Sigmoid colon (tissue), 7 donors: Measurements from ENCODE around the gene INA. TPM values are rescaled to one million over a fixed set of nuclear protein-coding genes. Genes with fewer than 3 reads are reported as not detected.

ENCODE experiments used
- DNase-seq: peaks from one replicate; pipeline ENCODE4 v3.0.0-alpha.2; 2019
- H3K27ac ChIP-seq, 4 donors: fragments of 200-600 bp; sonication (generic); one replicate each; pipeline ENCODE4 v1.5.1; 2016 to 2019; ENCODE audit warnings: mild to moderate bottlenecking in 1 of 4
- H3K27me3 ChIP-seq, 3 donors: fragments of 200-600 bp; sonication (generic); one replicate each; pipeline ENCODE4 v1.5.1; 2019; ENCODE audit warnings: mild to moderate bottlenecking in 1 of 3
- H3K36me3 ChIP-seq, 4 donors: fragments of 200-600 bp; sonication (generic); one replicate each; pipeline ENCODE4 v1.5.1; 2016 to 2019
- H3K4me1 ChIP-seq, 4 donors: fragments of 200-600 bp; sonication (generic); one replicate each; pipeline ENCODE4 v1.5.1; 2017 to 2019
- H3K4me3 ChIP-seq, 4 donors: fragments of 200-600 bp; sonication (generic); one replicate each; pipeline ENCODE4 v1.5.1; 2017 to 2019; ENCODE audit warnings: mild to moderate bottlenecking in 2 of 4, moderate library complexity in 1 of 4
- H3K9me3 ChIP-seq, 4 donors: fragments of 200-600 bp in 3 of 4; sonication (generic) in 3 of 4; one replicate each; pipeline versions ENCODE4 v1.5.1 to v1.6.1; 2013 to 2019
- CTCF ChIP-seq, 4 experiments: fragments of 450-650 bp in 3 of 4; fragments of 200-600 bp in 1 of 4; IDR thresholded peaks; one replicate each; pipeline ENCODE4 v1.5.1; 2016 to 2019; ENCODE audit warnings: antibody characterized with exemption in 4 of 4, mild to moderate bottlenecking in 3 of 4, moderate library complexity in 2 of 4
- EP300 ChIP-seq, 4 donors: sonication (generic); formaldehyde crosslinking; IDR thresholded peaks; one replicate each; pipeline ENCODE4 v1.6.1; 2017; ENCODE audit warnings: antibody characterized with exemption in 4 of 4
- POLR2A ChIP-seq, 2 donors: fragments of 450-650 bp; IDR thresholded peaks; one replicate each; pipeline ENCODE4 v1.6.1; 2016; ENCODE audit warnings: antibody characterized with exemption in 2 of 2, mild to moderate bottlenecking in 2 of 2, moderate library complexity in 2 of 2
- POLR2AphosphoS5 ChIP-seq, 4 donors: sonication (generic); formaldehyde crosslinking; IDR thresholded peaks; one replicate each; pipeline ENCODE4 v1.6.1; 2017; ENCODE audit warnings: antibody characterized with exemption in 4 of 4
- WGBS, 2 donors: extraction: QIAGEN DNeasy Blood & Tissue Kit; methylation state at CpG; one replicate each; pipeline ENCODE4 v1.1.7; 2013; 5-methylcytosine and 5-hydroxymethylcytosine counted together
- intact Hi-C: fragments of 100-400 bp; cut with DNase I; formaldehyde crosslinking; loops from one replicate; pipeline ENCODE4 v1.15.1; 2023
- polyA plus RNA-seq, 3 donors: library from polyadenylated mRNA; stranded (reverse); fragments of 200-250 nt; gene quantifications; one replicate each; pipeline ENCODE4 v1.2.3, GENCODE V29; 2013
- small RNA-seq, 3 donors: library from RNA; depleted of rRNA; stranded (forward); fragments of <200 nt; gene quantifications; one replicate each; pipeline ENCODE3, GENCODE V24; 2016
- total RNA-seq, 4 donors: library from RNA; depleted of rRNA; stranded (reverse); fragments of >200 nt; gene quantifications; one replicate each; pipeline ENCODE4 v1.1.0, GENCODE V29; 2016
- donor health status: healthy with polysubstance abuse.
- donor health status: Bipolar disorder and iron deficiency.
- donor health status: healthy.

Gene INA
- total and polyA plus RNA-seq, 7 donors, result 2.0 to 11.8 (median 4.4) TPM; not detected in 2

GRCh38 chr10:103327906-103328305 lies 51.0 kb downstream of the INA start:
- Histone ChIP-seq H3K4me1 (no peaks in the 10 kb centered on the region), H3K9me3 (no peaks in the 10 kb centered on the region), H3K27ac (no peak overlapping the region), H3K27me3 (no peaks in the 10 kb centered on the region), H3K36me3 (peaks cover 0 to 89% (median 28%) of the 10 kb centered on the region in 4 donors), H3K4me3 (no peak overlapping the region)
- DNase-seq, result no peak
- WGBS, 2 donors, result 85 to 94% methylated on average over 7 of the region's 7 CpGs
- TF ChIP-seq EP300 (IDR thresholded peaks at IDR 0.05), result no peak
- intact Hi-C loops, result no loop called here

- H3K9me3 ChIP-seq, result no peaks in the 10 kb centered on the region
- no peaks in the 10 kb centered on the region for H3K27me3 ChIP-seq
- intact Hi-C loops, result no loop called here
- peak in 2 of 4 experiments; percentile 37 to 49 for TF ChIP-seq CTCF (IDR thresholded peaks at IDR 0.05)
- no peak for TF ChIP-seq POLR2AphosphoS5 (IDR thresholded peaks at IDR 0.05)
- peaks cover 0 to 80% (median 17%) of the 10 kb centered on the region in 4 donors for H3K36me3 ChIP-seq
- no peak overlapping the region for H3K4me3 ChIP-seq
- H3K4me1 ChIP-seq, result no peaks in the 10 kb centered on the region
- WGBS, 2 donors, result 83 to 95% methylated on average over 2 of the region's 2 CpGs
- DNase-seq, result no peak
- H3K27ac ChIP-seq, result no peak overlapping the region
These were observed 57.1 kb downstream of the INA start for GRCh38 chr10:103333934-103334520.

- Histone ChIP-seq H3K36me3 (peaks cover 0 to 80% (median 16%) of the 10 kb centered on the region in 4 donors), H3K27ac (no peak overlapping the region), H3K9me3 (no peaks in the 10 kb centered on the region), H3K4me1 (no peaks in the 10 kb centered on the region), H3K27me3 (no peaks in the 10 kb centered on the region), H3K4me3 (no peak overlapping the region)
- TF ChIP-seq CTCF (IDR thresholded peaks at IDR 0.05), result no peak
- TF ChIP-seq POLR2AphosphoS5 (IDR thresholded peaks at IDR 0.05), result no peak
- TF ChIP-seq EP300 (IDR thresholded peaks at IDR 0.05), result no peak
- TF ChIP-seq POLR2A (IDR thresholded peaks at IDR 0.05), result no peak
- intact Hi-C loops, result no loop called here
- no peak for DNase-seq
These were observed 57.6 kb downstream of the INA start for GRCh38 chr10:103334567-103334966.

GRCh38 chr10:103336370-103336769 lies 59.4 kb downstream of the INA start:
- 89 to 94% methylated on average over 4 of the region's 4 CpGs for WGBS, 2 donors
- no peaks in the 10 kb centered on the region for H3K9me3 ChIP-seq
- no peak for TF ChIP-seq POLR2A (IDR thresholded peaks at IDR 0.05)
- DNase-seq, result no peak
- H3K27me3 ChIP-seq, result no peaks in the 10 kb centered on the region
- H3K4me3 ChIP-seq, result no peak overlapping the region
- H3K4me1 ChIP-seq, result no peaks in the 10 kb centered on the region
- peaks cover 0 to 67% (median 13%) of the 10 kb centered on the region in 4 donors for H3K36me3 ChIP-seq
- H3K27ac ChIP-seq, result no peak overlapping the region
- intact Hi-C loops, result no loop called here

Small RNA genes lying within 50 kb of the gene (small RNA-seq; reads per million reads assigned to genes)
- 0 reads per million in 3 donors for gene RNU11-3P

Other genes starting within 250 kb of the INA start
- gene NT5C2, start 83.9 kb upstream of the INA start, total RNA-seq, result 10 to 100 TPM; 37.7 to 51.4 (median 46.9) TPM
- 10 to 100 TPM; 49.2 to 61.5 (median 53.1) TPM for gene NT5C2, start 83.9 kb upstream of the INA start, polyA plus RNA-seq
- gene RPEL1, start 31.3 kb upstream of the INA start, total RNA-seq, result not detected
- gene RPEL1, start 31.3 kb upstream of the INA start, polyA plus RNA-seq, result under 1 TPM in 1 of 3 donors, not detected in 2; 0.03 TPM
- 10 to 100 TPM; 16.3 to 26.0 (median 19.0) TPM for gene PCGF6, start 74.0 kb downstream of the INA start, total RNA-seq
- gene PCGF6, start 74.0 kb downstream of the INA start, polyA plus RNA-seq, result 1 to 10 TPM; 4.9 to 6.0 (median 5.8) TPM
- 1 to 10 TPM; 4.2 to 7.1 (median 5.5) TPM for gene TAF5, start 90.8 kb downstream of the INA start, total RNA-seq
- 1 to 10 TPM; 2.8 to 3.3 (median 3.0) TPM for gene TAF5, start 90.8 kb downstream of the INA start, polyA plus RNA-seq
- 100 to 1,000 TPM; 400 to 825 (median 607) TPM for gene ATP5MK, start 119.3 kb downstream of the INA start, total RNA-seq
- gene ATP5MK, start 119.3 kb downstream of the INA start, polyA plus RNA-seq, result 1,000 to 10,000 TPM in 2 of 3 donors, 100 to 1,000 TPM in 1; 912 to 2,357 (median 1,949) TPM
- 10 to 100 TPM; 11.0 to 15.0 (median 13.0) TPM for gene PDCD11, start 119.5 kb downstream of the INA start, total RNA-seq
- gene PDCD11, start 119.5 kb downstream of the INA start, polyA plus RNA-seq, result 10 to 100 TPM in 1 of 3 donors, 1 to 10 TPM in 2; 3.2 to 24.0 (median 6.0) TPM
- 10 to 100 TPM; 27.4 to 55.4 (median 46.4) TPM for gene CALHM2, start 175.2 kb downstream of the INA start, total RNA-seq
- gene CALHM2, start 175.2 kb downstream of the INA start, polyA plus RNA-seq, result 10 to 100 TPM in 2 of 3 donors, 1 to 10 TPM in 1; 5.5 to 20.4 (median 13.7) TPM
- gene CALHM1, start 181.8 kb downstream of the INA start, total RNA-seq, result not detected
- gene CALHM1, start 181.8 kb downstream of the INA start, polyA plus RNA-seq, result under 1 TPM in 1 of 3 donors, not detected in 2; 0.07 TPM
- not detected for gene CALHM3, start 202.1 kb downstream of the INA start, total RNA-seq
- not detected for gene CALHM3, start 202.1 kb downstream of the INA start, polyA plus RNA-seq
- under 1 TPM in 3 of 4 donors, not detected in 1; 0.41 to 0.71 (median 0.55) TPM for gene NEURL1, start 216.6 kb downstream of the INA start, total RNA-seq
- gene NEURL1, start 216.6 kb downstream of the INA start, polyA plus RNA-seq, result 10 to 100 TPM; 29.9 to 54.1 (median 31.8) TPM